Measurements from ENCODE around the gene IL1RAPL2. TPM values are rescaled to one million over a fixed set of nuclear protein-coding genes. Genes with fewer than 3 reads are reported as not detected.
"Not testable (repeated sequence)": the region's sequence is repeated elsewhere in the genome, so short reads cannot be mapped to it uniquely, and the experiment has no call there.

IL1RAPL2 gene
- total and polyA plus RNA-seq, 5 donors from 2014 or later, result not detected

- no peak overlapping the region for H3K27ac ChIP-seq (ENCODE audit: insufficient read depth, low read length, poor library complexity, severe bottlenecking)
- no peaks in the 10 kb centered on the region for H3K36me3 ChIP-seq (ENCODE audit: control insufficient read depth, insufficient read depth, low read length)
- no peak for DNase-seq
- H3K9me3 Mint-ChIP-seq, result peaks cover 0 to 5% (median 0%) of the 10 kb centered on the region in 7 donors
- H3K27me3 ChIP-seq (ENCODE audit: control insufficient read depth, insufficient read depth, low read length), result no peaks in the 10 kb centered on the region
- H3K4me1 Mint-ChIP-seq, result no peaks in the 10 kb centered on the region
- no peak overlapping the region for H3K4me3 Mint-ChIP-seq
- H3K36me3 Mint-ChIP-seq, result no peaks in the 10 kb centered on the region
- H3K27ac Mint-ChIP-seq, result no peak overlapping the region
- no peaks in the 10 kb centered on the region for H3K27me3 Mint-ChIP-seq
- ATAC-seq (ENCODE audit: low read depth in 2 of 2), result no peak
- H3K4me1 ChIP-seq (ENCODE audit: control insufficient read depth, insufficient read depth, low read length, poor library complexity, severe bottlenecking), result no peaks in the 10 kb centered on the region
- no peaks in the 10 kb centered on the region for H3K9me3 ChIP-seq (ENCODE audit: control insufficient read depth in 2 of 2, low read length in 2 of 2)
- no peak overlapping the region for H3K4me3 ChIP-seq (ENCODE audit: low read depth, low read length)
Observed at GRCh38 chrX:105773801-105774200, 1207.8 kb downstream of the IL1RAPL2 start.

GRCh38 chrX:105775679-105776078, 1209.7 kb downstream of the IL1RAPL2 start:
- Mint-ChIP-seq H3K4me3 (no peak overlapping the region), H3K27ac (no peak overlapping the region), H3K4me1 (no peaks in the 10 kb centered on the region), H3K36me3 (no peaks in the 10 kb centered on the region), H3K9me3 (peaks cover 0 to 6% (median 0%) of the 10 kb centered on the region in 7 donors), H3K27me3 (no peaks in the 10 kb centered on the region)
- H3K4me3 ChIP-seq (ENCODE audit: low read depth, low read length), result no peak overlapping the region
- no peak overlapping the region for H3K27ac ChIP-seq (ENCODE audit: insufficient read depth, low read length, poor library complexity, severe bottlenecking)
- H3K27me3 ChIP-seq (ENCODE audit: control insufficient read depth, insufficient read depth, low read length), result no peaks in the 10 kb centered on the region
- DNase-seq (no peak), ATAC-seq (ENCODE audit: low read depth in 2 of 2) (no peak)
- no peaks in the 10 kb centered on the region for H3K4me1 ChIP-seq (ENCODE audit: control insufficient read depth, insufficient read depth, low read length, poor library complexity, severe bottlenecking)
- H3K9me3 ChIP-seq (ENCODE audit: control insufficient read depth in 2 of 2, low read length in 2 of 2), result no peaks in the 10 kb centered on the region
- no peaks in the 10 kb centered on the region for H3K36me3 ChIP-seq (ENCODE audit: control insufficient read depth, insufficient read depth, low read length)

GRCh38 chrX:105781804-105782203, 1215.8 kb downstream of the IL1RAPL2 start:
- Histone ChIP-seq H3K4me3 (ENCODE audit: low read depth, low read length) (no peak overlapping the region), H3K9me3 (ENCODE audit: control insufficient read depth in 2 of 2, low read length in 2 of 2) (no peaks in the 10 kb centered on the region), H3K36me3 (ENCODE audit: control insufficient read depth, insufficient read depth, low read length) (no peaks in the 10 kb centered on the region), H3K27ac (ENCODE audit: insufficient read depth, low read length, poor library complexity, severe bottlenecking) (no peak overlapping the region), H3K4me1 (ENCODE audit: control insufficient read depth, insufficient read depth, low read length, poor library complexity, severe bottlenecking) (no peaks in the 10 kb centered on the region), H3K27me3 (ENCODE audit: control insufficient read depth, insufficient read depth, low read length) (no peaks in the 10 kb centered on the region)
- H3K27me3 Mint-ChIP-seq, result no peaks in the 10 kb centered on the region
- no peak for DNase-seq
- H3K36me3 Mint-ChIP-seq, result no peaks in the 10 kb centered on the region
- no peak for ATAC-seq (ENCODE audit: low read depth in 2 of 2)
- H3K4me1 Mint-ChIP-seq, result no peaks in the 10 kb centered on the region
- no peak overlapping the region for H3K4me3 Mint-ChIP-seq
- no peak overlapping the region for H3K27ac Mint-ChIP-seq
- H3K9me3 Mint-ChIP-seq, result peaks cover 0 to 3% (median 0%) of the 10 kb centered on the region in 7 donors

GRCh38 chrX:105796877-105797276, 1230.9 kb downstream of the IL1RAPL2 start:
- not testable (repeated sequence) for H3K27ac Mint-ChIP-seq; H3K9me3 Mint-ChIP-seq; H3K27me3 ChIP-seq (ENCODE audit: control insufficient read depth, insufficient read depth, low read length); H3K4me1 Mint-ChIP-seq; H3K4me3 Mint-ChIP-seq; H3K4me1 ChIP-seq (ENCODE audit: control insufficient read depth, insufficient read depth, low read length, poor library complexity, severe bottlenecking); ATAC-seq (ENCODE audit: low read depth in 2 of 2); H3K9me3 ChIP-seq (ENCODE audit: control insufficient read depth in 2 of 2, low read length in 2 of 2); H3K4me3 ChIP-seq (ENCODE audit: low read depth, low read length); H3K36me3 Mint-ChIP-seq; DNase-seq; H3K27ac ChIP-seq (ENCODE audit: insufficient read depth, low read length, poor library complexity, severe bottlenecking); H3K36me3 ChIP-seq (ENCODE audit: control insufficient read depth, insufficient read depth, low read length); H3K27me3 Mint-ChIP-seq

- H3K27ac Mint-ChIP-seq, result no peak overlapping the region
- no peaks in the 10 kb centered on the region for H3K4me1 Mint-ChIP-seq
Observed at GRCh38 chrX:105803891-105804290, 1237.9 kb downstream of the IL1RAPL2 start.

GRCh38 chrX:105805655-105806054, 1239.7 kb downstream of the IL1RAPL2 start:
- DNase-seq; H3K27me3 ChIP-seq (ENCODE audit: control insufficient read depth, insufficient read depth, low read length); H3K9me3 ChIP-seq (ENCODE audit: control insufficient read depth in 2 of 2, low read length in 2 of 2); H3K27ac ChIP-seq (ENCODE audit: insufficient read depth, low read length, poor library complexity, severe bottlenecking); H3K4me1 ChIP-seq (ENCODE audit: control insufficient read depth, insufficient read depth, low read length, poor library complexity, severe bottlenecking); ATAC-seq (ENCODE audit: low read depth in 2 of 2); H3K4me1 Mint-ChIP-seq; H3K36me3 Mint-ChIP-seq; H3K4me3 Mint-ChIP-seq; H3K36me3 ChIP-seq (ENCODE audit: control insufficient read depth, insufficient read depth, low read length); H3K27ac Mint-ChIP-seq; H3K4me3 ChIP-seq (ENCODE audit: low read depth, low read length); H3K27me3 Mint-ChIP-seq: not testable (repeated sequence)
- H3K9me3 Mint-ChIP-seq, result peaks cover 0 to 12% (median 2%) of the 10 kb centered on the region in 7 donors

More at GRCh38 chrX:105803891-105804290, 1237.9 kb downstream of the IL1RAPL2 start:
- H3K4me3 ChIP-seq (ENCODE audit: low read depth, low read length), result no peak overlapping the region
- no peak overlapping the region for H3K27ac ChIP-seq (ENCODE audit: insufficient read depth, low read length, poor library complexity, severe bottlenecking)
- Mint-ChIP-seq H3K9me3 (peaks cover 0 to 12% (median 2%) of the 10 kb centered on the region in 7 donors), H3K4me3 (no peak overlapping the region), H3K27me3 (no peaks in the 10 kb centered on the region), H3K36me3 (no peaks in the 10 kb centered on the region)
- DNase-seq (no peak), ATAC-seq (ENCODE audit: low read depth in 2 of 2) (no peak)
- no peaks in the 10 kb centered on the region for H3K4me1 ChIP-seq (ENCODE audit: control insufficient read depth, insufficient read depth, low read length, poor library complexity, severe bottlenecking)
- no peaks in the 10 kb centered on the region for H3K27me3 ChIP-seq (ENCODE audit: control insufficient read depth, insufficient read depth, low read length)
- H3K36me3 ChIP-seq (ENCODE audit: control insufficient read depth, insufficient read depth, low read length), result no peaks in the 10 kb centered on the region
- H3K9me3 ChIP-seq (ENCODE audit: control insufficient read depth in 2 of 2, low read length in 2 of 2), result no peaks in the 10 kb centered on the region

GRCh38 chrX:105816517-105816916, 1250.5 kb downstream of the IL1RAPL2 start:
- H3K27ac ChIP-seq (ENCODE audit: insufficient read depth, low read length, poor library complexity, severe bottlenecking), result no peak overlapping the region
- ATAC-seq (ENCODE audit: low read depth in 2 of 2) (no peak), DNase-seq (no peak)
- H3K27me3 ChIP-seq (ENCODE audit: control insufficient read depth, insufficient read depth, low read length), result no peaks in the 10 kb centered on the region
- H3K9me3 Mint-ChIP-seq, result peaks cover 0 to 4% (median 0%) of the 10 kb centered on the region in 7 donors
- no peaks in the 10 kb centered on the region for H3K4me1 ChIP-seq (ENCODE audit: control insufficient read depth, insufficient read depth, low read length, poor library complexity, severe bottlenecking)
- peaks cover 0 to 4% (median 0%) of the 10 kb centered on the region in 4 donors for H3K4me1 Mint-ChIP-seq
- H3K4me3 Mint-ChIP-seq, result no peak overlapping the region
- peaks cover 3% of the 10 kb centered on the region for H3K36me3 Mint-ChIP-seq
- no peak overlapping the region for H3K27ac Mint-ChIP-seq
- H3K4me3 ChIP-seq (ENCODE audit: low read depth, low read length), result no peak overlapping the region
- H3K9me3 ChIP-seq (ENCODE audit: control insufficient read depth in 2 of 2, low read length in 2 of 2), result no peaks in the 10 kb centered on the region
- H3K36me3 ChIP-seq (ENCODE audit: control insufficient read depth, insufficient read depth, low read length), result no peaks in the 10 kb centered on the region
- H3K27me3 Mint-ChIP-seq, result peaks cover 4% of the 10 kb centered on the region

Data from CD4-positive, CD25-positive, alpha-beta regulatory T cell (primary cell).